Neural progenitor cell (in vitro differentiated cells): ENCODE results near the gene SF3A1.

ENCODE experiments used
- CTCF ChIP-seq: fragments of 200-600 bp; sonication (generic); IDR thresholded peaks from 2 replicates; pipeline ENCODE4 v1.5.1; 2017; ENCODE audit warnings: antibody characterized with exemption, mild to moderate bottlenecking
- EZH2 ChIP-seq: fragments of 200-600 bp; sonication (generic); IDR thresholded peaks from 2 replicates; pipeline ENCODE4 v1.6.1; 2017; ENCODE audit warnings: antibody characterized with exemption, mild to moderate bottlenecking, moderate library complexity
- EZH2phosphoT487 ChIP-seq: fragments of 200-600 bp; sonication (generic); IDR thresholded peaks from 2 replicates; pipeline ENCODE4 v1.6.1; 2017; ENCODE audit warnings: antibody characterized with exemption

GRCh38 chr22:30356449-30357235 is at the start of gene SF3A1, which contains the start of gene CCDC157:
- no peak for TF ChIP-seq CTCF
- TF ChIP-seq EZH2phosphoT487, result no peak
- no peak for TF ChIP-seq EZH2
